ENCODE data around the gene DKK3.

DKK3 gene

GRCh38 chr11:11960687-11961086 lies 47.7 kb downstream of the DKK3 start:
- Histone ChIP-seq H3K27me3 (ENCODE audit: insufficient read depth, low read length) (no peaks in the 10 kb centered on the region), H3K9ac (ENCODE audit: low read depth, low read length) (no peak overlapping the region), H3K4me1 (ENCODE audit: insufficient read depth, low read length) (no peaks in the 10 kb centered on the region), H3K4me3 (ENCODE audit: low read length) (no peak overlapping the region), H3K9me3 (ENCODE audit: insufficient read depth, low read depth, low read length) (no peaks in the 10 kb centered on the region), H3K36me3 (ENCODE audit: insufficient read depth, low read depth, low read length) (peaks cover 24% of the 10 kb centered on the region), H3K27ac (ENCODE audit: low read length) (no peak overlapping the region)

DNA sequence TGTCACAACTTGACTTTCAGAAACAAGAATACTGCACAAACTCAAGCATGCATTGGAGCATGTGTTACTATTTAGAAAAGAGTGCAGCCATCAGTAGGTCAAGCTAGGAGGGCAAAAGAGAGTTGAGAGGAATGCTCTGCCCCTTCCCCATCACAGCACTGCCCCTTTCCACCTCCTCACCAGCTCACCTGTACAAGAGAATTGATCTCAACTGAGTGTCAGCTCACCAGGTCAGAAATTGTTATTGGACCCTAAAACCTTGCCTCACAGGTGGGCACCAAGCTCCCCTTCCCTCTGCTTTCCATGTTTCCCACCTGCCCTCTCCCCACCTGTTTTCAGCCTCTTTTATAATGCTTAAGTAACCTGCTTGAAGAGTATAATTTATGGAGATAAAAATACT lies 48.8 kb downstream of the DKK3 start:
- H3K36me3 ChIP-seq (ENCODE audit: insufficient read depth, low read depth, low read length): peaks cover 34% of the 10 kb centered on the region
- H3K27ac ChIP-seq (ENCODE audit: low read length): no peak overlapping the region
- no peak overlapping the region for H3K4me3 ChIP-seq (ENCODE audit: low read length)
- H3K4me1 ChIP-seq (ENCODE audit: insufficient read depth, low read length): no peaks in the 10 kb centered on the region
- H3K9me3 ChIP-seq (ENCODE audit: insufficient read depth, low read depth, low read length): no peaks in the 10 kb centered on the region
- no peak overlapping the region for H3K9ac ChIP-seq (ENCODE audit: low read depth, low read length)
- H3K27me3 ChIP-seq (ENCODE audit: insufficient read depth, low read length): no peaks in the 10 kb centered on the region

DNA sequence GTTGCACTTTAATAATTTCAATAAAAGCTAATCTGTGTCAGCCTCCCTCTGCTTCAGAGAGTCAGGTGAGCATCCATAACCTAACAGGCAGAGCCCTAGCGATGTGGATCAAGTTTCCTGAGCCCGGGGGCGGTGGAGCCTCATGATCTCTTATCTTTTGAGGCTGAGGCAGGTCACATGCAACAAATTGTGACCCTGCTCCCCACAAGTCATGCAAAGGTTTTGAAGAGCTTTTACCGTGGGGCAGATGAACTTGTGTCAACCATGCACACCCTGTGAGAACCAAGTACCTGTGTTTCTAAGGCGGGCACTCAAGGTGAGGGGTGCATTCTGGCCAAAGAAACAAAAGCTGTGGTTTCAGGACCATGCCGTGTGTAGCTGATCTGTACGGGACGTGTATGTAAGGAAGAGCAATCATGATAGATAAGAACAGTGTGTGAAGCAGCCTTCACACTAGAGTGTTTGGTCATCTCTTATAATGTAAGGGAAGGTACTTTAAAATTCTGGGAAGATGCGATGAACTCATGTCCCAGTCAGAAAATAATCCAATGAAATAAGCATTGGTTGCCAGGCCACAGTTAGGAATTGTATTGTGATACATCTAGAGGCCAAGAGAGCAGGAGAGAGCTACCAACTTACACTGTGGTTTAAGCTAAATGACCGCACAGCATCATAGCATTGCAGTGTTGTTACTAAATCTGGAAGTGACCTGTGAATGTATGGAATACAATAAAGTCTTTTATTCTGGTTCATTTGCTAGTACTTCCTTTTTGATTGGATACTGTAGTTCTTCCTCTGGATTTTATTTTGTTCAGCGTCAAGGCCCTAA lies 49.8 kb downstream of the DKK3 start:
- H3K27ac ChIP-seq (ENCODE audit: low read length): no peak overlapping the region

GRCh38 chr11:11956006-11956405 lies 52.4 kb downstream of the DKK3 start:
- no peaks in the 10 kb centered on the region for H3K27me3 ChIP-seq (ENCODE audit: insufficient read depth, low read length)
- H3K9ac ChIP-seq (ENCODE audit: low read depth, low read length): no peak overlapping the region
- peaks cover 53% of the 10 kb centered on the region for H3K36me3 ChIP-seq (ENCODE audit: insufficient read depth, low read depth, low read length)
- no peak overlapping the region for H3K27ac ChIP-seq (ENCODE audit: low read length)
- no peak overlapping the region for H3K4me3 ChIP-seq (ENCODE audit: low read length)
- no peaks in the 10 kb centered on the region for H3K4me1 ChIP-seq (ENCODE audit: insufficient read depth, low read length)
- H3K9me3 ChIP-seq (ENCODE audit: insufficient read depth, low read depth, low read length): no peaks in the 10 kb centered on the region

More for the DNA sequence above, 49.8 kb downstream of the DKK3 start:
- no peaks in the 10 kb centered on the region for H3K27me3 ChIP-seq (ENCODE audit: insufficient read depth, low read length)
- H3K4me1 ChIP-seq (ENCODE audit: insufficient read depth, low read length): no peaks in the 10 kb centered on the region
- H3K9me3 ChIP-seq (ENCODE audit: insufficient read depth, low read depth, low read length): no peaks in the 10 kb centered on the region
- H3K4me3 ChIP-seq (ENCODE audit: low read length): no peak overlapping the region
- H3K9ac ChIP-seq (ENCODE audit: low read depth, low read length): no peak overlapping the region
- peaks cover 34% of the 10 kb centered on the region for H3K36me3 ChIP-seq (ENCODE audit: insufficient read depth, low read depth, low read length)

GRCh38 chr11:11952036-11952435 lies 56.4 kb downstream of the DKK3 start:
- Histone ChIP-seq H3K4me3 (ENCODE audit: low read length) (no peak overlapping the region), H3K4me1 (ENCODE audit: insufficient read depth, low read length) (no peaks in the 10 kb centered on the region), H3K27me3 (ENCODE audit: insufficient read depth, low read length) (no peaks in the 10 kb centered on the region), H3K27ac (ENCODE audit: low read length) (no peak overlapping the region), H3K9me3 (ENCODE audit: insufficient read depth, low read depth, low read length) (no peaks in the 10 kb centered on the region), H3K36me3 (ENCODE audit: insufficient read depth, low read depth, low read length) (peaks cover 68% of the 10 kb centered on the region), H3K9ac (ENCODE audit: low read depth, low read length) (no peak overlapping the region)

- peaks cover 46% of the 10 kb centered on the region for H3K36me3 ChIP-seq (ENCODE audit: insufficient read depth, low read depth, low read length)
Observed at GRCh38 chr11:11949482-11949881, 58.9 kb downstream of the DKK3 start.

DNA sequence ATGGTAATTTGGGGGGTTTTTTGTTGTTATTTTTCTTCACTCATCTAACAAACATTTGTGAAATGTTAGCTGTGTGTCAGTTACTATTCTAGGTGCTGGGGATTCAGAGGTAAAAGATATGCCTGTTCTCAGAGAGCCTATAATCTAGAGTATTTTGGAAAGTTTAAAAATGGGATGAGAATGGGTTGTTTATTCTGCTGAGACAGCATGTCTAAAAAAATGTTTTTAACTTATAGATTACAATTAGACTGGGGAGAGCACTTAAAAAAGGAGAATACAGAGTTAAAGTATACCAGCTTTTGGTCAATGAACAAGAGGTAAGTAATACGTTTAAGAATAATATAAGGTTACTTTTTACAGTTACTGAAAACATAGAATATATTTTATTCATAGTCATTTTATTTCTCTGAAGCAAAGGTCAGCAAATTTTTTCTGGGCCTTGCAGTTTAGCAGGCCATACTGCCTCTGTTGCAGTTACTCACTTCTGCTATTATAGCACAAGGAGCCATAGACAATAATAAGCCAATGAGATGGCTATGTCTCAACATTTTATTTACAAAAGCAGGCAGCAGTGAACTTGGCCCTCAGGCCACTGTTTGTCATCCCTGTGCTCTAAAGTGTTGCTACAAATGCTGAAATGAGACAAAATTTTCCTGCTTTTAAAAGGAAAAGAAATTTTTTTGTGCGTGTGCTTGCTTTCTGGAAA lies 60.0 kb downstream of the DKK3 start:
- Histone ChIP-seq H3K27me3 (ENCODE audit: insufficient read depth, low read length) (no peaks in the 10 kb centered on the region), H3K27ac (ENCODE audit: low read length) (no peak overlapping the region), H3K9ac (ENCODE audit: low read depth, low read length) (no peak overlapping the region), H3K36me3 (ENCODE audit: insufficient read depth, low read depth, low read length) (peaks cover 44% of the 10 kb centered on the region), H3K4me1 (ENCODE audit: insufficient read depth, low read length) (no peaks in the 10 kb centered on the region), H3K4me3 (ENCODE audit: low read length) (no peak overlapping the region), H3K9me3 (ENCODE audit: insufficient read depth, low read depth, low read length) (no peaks in the 10 kb centered on the region)

More at GRCh38 chr11:11949482-11949881, 58.9 kb downstream of the DKK3 start:
- Histone ChIP-seq H3K4me1 (ENCODE audit: insufficient read depth, low read length) (no peaks in the 10 kb centered on the region), H3K9me3 (ENCODE audit: insufficient read depth, low read depth, low read length) (no peaks in the 10 kb centered on the region), H3K9ac (ENCODE audit: low read depth, low read length) (no peak overlapping the region), H3K27me3 (ENCODE audit: insufficient read depth, low read length) (no peaks in the 10 kb centered on the region), H3K4me3 (ENCODE audit: low read length) (no peak overlapping the region), H3K27ac (ENCODE audit: low read length) (no peak overlapping the region)

DNA sequence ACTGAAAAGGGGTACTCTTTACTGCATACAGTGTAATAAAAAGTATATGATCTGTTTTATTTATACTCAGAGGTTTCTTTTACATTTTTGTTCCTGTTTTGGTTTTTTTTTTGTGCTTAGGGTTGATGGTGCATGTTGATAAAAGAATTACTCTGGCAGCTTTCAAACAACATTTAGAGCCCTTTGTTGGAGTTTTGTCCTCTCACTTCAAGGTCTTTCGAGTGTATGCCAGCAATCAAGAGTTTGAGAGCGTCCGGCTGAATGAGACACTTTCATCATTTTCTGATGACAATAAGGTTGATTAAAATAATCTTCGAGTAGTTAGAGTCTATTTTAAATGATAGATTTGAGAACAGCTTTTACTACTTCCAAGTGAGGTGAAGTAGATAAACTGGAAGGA lies 60.6 kb downstream of the DKK3 start:
- Histone ChIP-seq H3K4me1 (ENCODE audit: insufficient read depth, low read length) (no peaks in the 10 kb centered on the region), H3K9me3 (ENCODE audit: insufficient read depth, low read depth, low read length) (no peaks in the 10 kb centered on the region), H3K36me3 (ENCODE audit: insufficient read depth, low read depth, low read length) (peaks cover 43% of the 10 kb centered on the region), H3K27ac (ENCODE audit: low read length) (no peak overlapping the region), H3K27me3 (ENCODE audit: insufficient read depth, low read length) (no peaks in the 10 kb centered on the region), H3K4me3 (ENCODE audit: low read length) (no peak overlapping the region), H3K9ac (ENCODE audit: low read depth, low read length) (no peak overlapping the region)

GRCh38 chr11:11946878-11947277 lies 61.5 kb downstream of the DKK3 start:
- Histone ChIP-seq H3K4me1 (ENCODE audit: insufficient read depth, low read length) (no peaks in the 10 kb centered on the region), H3K36me3 (ENCODE audit: insufficient read depth, low read depth, low read length) (peaks cover 49% of the 10 kb centered on the region), H3K9me3 (ENCODE audit: insufficient read depth, low read depth, low read length) (no peaks in the 10 kb centered on the region), H3K4me3 (ENCODE audit: low read length) (no peak overlapping the region), H3K27me3 (ENCODE audit: insufficient read depth, low read length) (no peaks in the 10 kb centered on the region), H3K27ac (ENCODE audit: low read length) (no peak overlapping the region), H3K9ac (ENCODE audit: low read depth, low read length) (no peak overlapping the region)

- no peaks in the 10 kb centered on the region for H3K4me1 ChIP-seq (ENCODE audit: insufficient read depth, low read length)
- peaks cover 46% of the 10 kb centered on the region for H3K36me3 ChIP-seq (ENCODE audit: insufficient read depth, low read depth, low read length)
- no peak overlapping the region for H3K4me3 ChIP-seq (ENCODE audit: low read length)
- H3K9ac ChIP-seq (ENCODE audit: low read depth, low read length): no peak overlapping the region
- H3K27me3 ChIP-seq (ENCODE audit: insufficient read depth, low read length): no peaks in the 10 kb centered on the region
- no peak overlapping the region for H3K27ac ChIP-seq (ENCODE audit: low read length)
- no peaks in the 10 kb centered on the region for H3K9me3 ChIP-seq (ENCODE audit: insufficient read depth, low read depth, low read length)
Observed at GRCh38 chr11:11946180-11946579, 62.2 kb downstream of the DKK3 start.

- Histone ChIP-seq H3K36me3 (ENCODE audit: insufficient read depth, low read depth, low read length) (peaks cover 37% of the 10 kb centered on the region), H3K4me1 (ENCODE audit: insufficient read depth, low read length) (peaks cover 8% of the 10 kb centered on the region; the same call in 1 of the 2 replicates), H3K27me3 (ENCODE audit: insufficient read depth, low read length) (no peaks in the 10 kb centered on the region), H3K9me3 (ENCODE audit: insufficient read depth, low read depth, low read length) (no peaks in the 10 kb centered on the region), H3K4me3 (ENCODE audit: low read length) (no peak overlapping the region), H3K27ac (ENCODE audit: low read length) (no peak overlapping the region), H3K9ac (ENCODE audit: low read depth, low read length) (no peak overlapping the region)
Observed at GRCh38 chr11:11944444-11944843, 64.0 kb downstream of the DKK3 start.

- Histone ChIP-seq H3K9ac (ENCODE audit: low read depth, low read length) (no peak overlapping the region), H3K36me3 (ENCODE audit: insufficient read depth, low read depth, low read length) (peaks cover 45% of the 10 kb centered on the region), H3K4me3 (ENCODE audit: low read length) (no peak overlapping the region), H3K4me1 (ENCODE audit: insufficient read depth, low read length) (peaks cover 8% of the 10 kb centered on the region; the same call in 1 of the 2 replicates), H3K9me3 (ENCODE audit: insufficient read depth, low read depth, low read length) (no peaks in the 10 kb centered on the region), H3K27me3 (ENCODE audit: insufficient read depth, low read length) (no peaks in the 10 kb centered on the region), H3K27ac (ENCODE audit: low read length) (no peak overlapping the region)
Observed at GRCh38 chr11:11942668-11943067, 65.8 kb downstream of the DKK3 start.

Data from iPS-20b (cell line).